ENCODE data around the gene LPO.

DNA sequence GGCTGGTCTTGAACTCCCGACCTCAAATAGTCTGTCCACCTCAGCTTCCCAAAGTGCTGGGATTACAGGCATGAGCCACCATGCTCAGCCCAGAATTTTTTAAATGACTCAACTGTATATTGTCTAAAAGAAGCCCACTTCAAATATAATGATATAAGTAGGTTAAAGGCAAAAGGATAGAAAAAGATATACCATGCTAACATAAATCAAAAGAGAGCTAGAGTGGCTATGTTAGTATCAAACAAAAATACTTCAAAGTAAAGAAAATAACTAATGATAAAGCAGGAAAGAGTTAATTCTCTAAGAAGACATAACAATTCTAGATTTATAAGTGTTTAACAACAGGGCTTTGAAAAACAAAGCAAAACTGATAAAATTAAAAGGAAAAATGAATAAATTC, 55.6 kb downstream of the LPO start:
- TF ChIP-seq POLR2A (IDR thresholded peaks at IDR 0.05): no peak
- TF ChIP-seq, protein P1, sequence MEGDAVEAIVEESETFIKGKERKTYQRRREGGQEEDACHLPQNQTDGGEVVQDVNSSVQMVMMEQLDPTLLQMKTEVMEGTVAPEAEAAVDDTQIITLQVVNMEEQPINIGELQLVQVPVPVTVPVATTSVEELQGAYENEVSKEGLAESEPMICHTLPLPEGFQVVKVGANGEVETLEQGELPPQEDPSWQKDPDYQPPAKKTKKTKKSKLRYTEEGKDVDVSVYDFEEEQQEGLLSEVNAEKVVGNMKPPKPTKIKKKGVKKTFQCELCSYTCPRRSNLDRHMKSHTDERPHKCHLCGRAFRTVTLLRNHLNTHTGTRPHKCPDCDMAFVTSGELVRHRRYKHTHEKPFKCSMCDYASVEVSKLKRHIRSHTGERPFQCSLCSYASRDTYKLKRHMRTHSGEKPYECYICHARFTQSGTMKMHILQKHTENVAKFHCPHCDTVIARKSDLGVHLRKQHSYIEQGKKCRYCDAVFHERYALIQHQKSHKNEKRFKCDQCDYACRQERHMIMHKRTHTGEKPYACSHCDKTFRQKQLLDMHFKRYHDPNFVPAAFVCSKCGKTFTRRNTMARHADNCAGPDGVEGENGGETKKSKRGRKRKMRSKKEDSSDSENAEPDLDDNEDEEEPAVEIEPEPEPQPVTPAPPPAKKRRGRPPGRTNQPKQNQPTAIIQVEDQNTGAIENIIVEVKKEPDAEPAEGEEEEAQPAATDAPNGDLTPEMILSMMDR (IDR thresholded peaks at IDR 0.05): no peak

All from lower leg skin (tissue), 3 donors.